HCT116 (cell line): Measurements from ENCODE around the gene DCDC2. TPM values are rescaled to one million over a fixed set of nuclear protein-coding genes. Genes with fewer than 3 reads are reported as not detected.

Experiments
- ATAC-seq: fragments of 200-7000 bp; cut with Tn5 transposase; 2 replicates; pipeline ENCODE4 v1.9.1; 2020; ENCODE audit warnings: mild to moderate bottlenecking, moderate library complexity
- BruUV-seq: library from RNA; stranded (reverse); fragments of 400-500 nt; replicated peaks from 2 replicates; lab custom pipeline; 2021; lab: Mats Ljungman, UMichigan
- CTCF ChIA-PET: fragments of 300-600 bp; sonication (Branson Sonifier 250); formaldehyde crosslinking; loops from one replicate; lab custom pipeline; 2021; ENCODE audit warnings: antibody characterized with exemption; lab: Charles Lee
- POLR2A ChIA-PET: fragments of 300-600, 350-600 bp; sonication (Branson Sonifier 250); formaldehyde crosslinking; loops from one replicate; lab custom pipeline; 2021; ENCODE audit warnings: antibody characterized with exemption; lab: Charles Lee
- RAD21 ChIA-PET, 2 experiments: fragments of 300-600 bp; sonication (Branson Sonifier 250); formaldehyde crosslinking; loops; one replicate each; lab custom pipeline; 2023; ENCODE audit warnings: low total read pairs in 2 of 2; ENCODE audit not compliant: uncharacterized antibody in 2 of 2, unreplicated experiment in 2 of 2, low non-redundant PET in 1 of 2; lab: Charles Lee
- DNase-seq: peaks from one replicate; pipeline ENCODE4 v3.0.0-alpha.2; 2010; ENCODE audit warnings: low read depth, low spot score
- H2AFZ ChIP-seq: fragments of 200-600 bp; shearing (Covaris generic), sonication (generic); 2 replicates; pipeline ENCODE4 v1.6.1; 2017; ENCODE audit warnings: low read depth, mixed run types, mixed read lengths, antibody characterized with exemption, low read length; ENCODE audit not compliant: poor library complexity, severe bottlenecking
- H3K27ac ChIP-seq: 2 replicates; pipeline ENCODE4 v1.5.1; 2012; ENCODE audit warnings: low read depth, low read length
- H3K27me3 ChIP-seq: fragments of 200-600 bp; sonication (generic); 2 replicates; pipeline ENCODE4 v1.6.1; 2016; ENCODE audit warnings: mixed run types, low read length, mixed read lengths; ENCODE audit not compliant: insufficient read depth
- H3K36me3 ChIP-seq, 2 experiments: fragments of 200-500 bp in 1 of 2; fragments of 200-600 bp in 1 of 2; sonication (Bioruptor generic) in 1 of 2; sonication (generic) in 1 of 2; 2 replicates each; pipeline versions ENCODE4 v1.5.1 to v1.6.1; 2014 to 2016; ENCODE audit warnings: low read length in 2 of 2, inconsistent platforms in 1 of 2, mixed read lengths in 1 of 2, mixed run types in 1 of 2; ENCODE audit not compliant: insufficient read depth in 2 of 2, control insufficient read depth in 1 of 2
- H3K4me1 ChIP-seq, 2 experiments: fragments of 200-600 bp in 1 of 2; sonication (generic) in 1 of 2; 2 replicates each; pipeline versions ENCODE4 v1.5.1 to v1.6.1; 2012 to 2017; ENCODE audit warnings: low read length in 2 of 2, inconsistent platforms in 1 of 2, mild to moderate bottlenecking in 1 of 2, mixed read lengths in 1 of 2, mixed run types in 1 of 2, moderate library complexity in 1 of 2; ENCODE audit not compliant: insufficient read depth in 2 of 2, control insufficient read depth in 1 of 2
- H3K4me2 ChIP-seq: fragments of 200-600 bp; sonication (generic); 2 replicates; pipeline ENCODE4 v1.6.1; 2017; ENCODE audit warnings: mixed run types, low read length, mixed read lengths
- H3K4me3 ChIP-seq, 2 experiments: fragments of 200-600 bp in 1 of 2; sonication (generic) in 1 of 2; replicated peaks in 1 of 2; 2 replicates each; pipeline ENCODE4 v1.5.1; 2011 to 2016; ENCODE audit warnings: low read length in 2 of 2, control low read depth in 1 of 2, low read depth in 1 of 2, mild to moderate bottlenecking in 1 of 2, mixed read lengths in 1 of 2, mixed run types in 1 of 2
- H3K79me2 ChIP-seq: fragments of 200-600 bp; sonication (generic); 2 replicates; pipeline ENCODE4 v1.6.1; 2017; ENCODE audit warnings: mild to moderate bottlenecking, mixed run types, low read length, moderate library complexity, mixed read lengths; ENCODE audit not compliant: insufficient read depth
- H3K9ac ChIP-seq: fragments of 200-600 bp; sonication (generic); 2 replicates; pipeline ENCODE4 v1.6.1; 2016; ENCODE audit warnings: low read length, mixed read lengths
- H3K9me2 ChIP-seq: fragments of 200-600 bp; sonication (generic), shearing (Covaris generic); 2 replicates; pipeline ENCODE4 v1.6.1; 2017; ENCODE audit warnings: mixed run types, mild to moderate bottlenecking, moderate library complexity; ENCODE audit not compliant: insufficient read depth
- H3K9me3 ChIP-seq, 2 experiments: fragments of 200-500 bp in 1 of 2; fragments of 200-600 bp in 1 of 2; sonication (Bioruptor generic) in 1 of 2; sonication (generic) in 1 of 2; 2 replicates each; pipeline ENCODE4 v1.6.1; 2014 to 2017; ENCODE audit warnings: low read length in 2 of 2, mixed read lengths in 2 of 2, inconsistent platforms in 1 of 2, low read depth in 1 of 2, mild to moderate bottlenecking in 1 of 2, mixed run types in 1 of 2, moderate library complexity in 1 of 2; ENCODE audit not compliant: control insufficient read depth in 1 of 2, insufficient read depth in 1 of 2
- H4K20me1 ChIP-seq: fragments of 200-600 bp; sonication (generic), shearing (Covaris generic); 2 replicates; pipeline ENCODE4 v1.6.1; 2017; ENCODE audit warnings: mixed run types, mild to moderate bottlenecking, moderate library complexity; ENCODE audit not compliant: insufficient read depth
- ATF3 ChIP-seq: IDR thresholded peaks from 2 replicates; pipeline ENCODE4 v1.6.1; 2012
- CEBPB ChIP-seq: IDR thresholded peaks from 2 replicates; pipeline ENCODE4 v1.6.1; 2012; ENCODE audit warnings: low read depth
- EZH2 ChIP-seq: fragments of 200-600 bp; sonication (generic); IDR thresholded peaks from 2 replicates; pipeline ENCODE4 v1.6.1; 2017; ENCODE audit warnings: antibody characterized with exemption, mixed run types
- EZH2phosphoT487 ChIP-seq: fragments of 200-600 bp; IDR thresholded peaks from 2 replicates; pipeline ENCODE4 v1.6.1; 2018; ENCODE audit warnings: antibody characterized with exemption, borderline replicate concordance
- FOSL1 ChIP-seq: IDR thresholded peaks from 2 replicates; pipeline ENCODE4 v1.6.1; 2012; ENCODE audit warnings: low read depth
- JUND ChIP-seq: IDR thresholded peaks from 2 replicates; pipeline ENCODE4 v1.6.1; 2012
- POLR2A ChIP-seq: IDR thresholded peaks from 2 replicates; pipeline ENCODE4 v1.7.0; 2011; ENCODE audit warnings: borderline replicate concordance; ENCODE audit not compliant: insufficient read depth, insufficient read length; ENCODE audit errors: extremely low read depth
- POLR2AphosphoS5 ChIP-seq: IDR thresholded peaks from 2 replicates; pipeline ENCODE4 v1.6.1; 2011; ENCODE audit warnings: mild to moderate bottlenecking, low read depth, low read length, moderate library complexity
- RAD21 ChIP-seq: IDR thresholded peaks from 2 replicates; pipeline ENCODE4 v1.6.1; 2012; ENCODE audit warnings: low read depth, mild to moderate bottlenecking
- SIN3A ChIP-seq: IDR thresholded peaks from 2 replicates; pipeline ENCODE4 v1.6.1; 2012; ENCODE audit warnings: low read depth
- SP1 ChIP-seq: IDR thresholded peaks from 2 replicates; pipeline ENCODE4 v1.6.1; 2012; ENCODE audit warnings: low read depth
- SRF ChIP-seq: IDR thresholded peaks from 2 replicates; pipeline ENCODE4 v1.6.1; 2012; ENCODE audit warnings: low read depth
- TCF7L2 ChIP-seq: IDR thresholded peaks from 2 replicates; pipeline ENCODE4 v1.7.0; 2011; ENCODE audit warnings: borderline replicate concordance, inconsistent platforms; ENCODE audit not compliant: insufficient read depth, insufficient read length; ENCODE audit errors: extremely low read depth
- YY1 ChIP-seq: IDR thresholded peaks from 2 replicates; pipeline ENCODE4 v1.6.1; 2011; ENCODE audit warnings: low read length, low read depth, moderate library complexity, mild to moderate bottlenecking; ENCODE audit not compliant: insufficient replicate concordance; ENCODE audit errors: extremely low read depth
- ZNF274 ChIP-seq: fragments of 200-500 bp; sonication (Bioruptor generic); IDR thresholded peaks from 2 replicates; pipeline ENCODE4 v1.6.1; 2014; ENCODE audit warnings: mild to moderate bottlenecking, low read depth, low read length, inconsistent platforms
- intact Hi-C: fragments of 100-400 bp; cut with micrococcal nuclease; formaldehyde crosslinking; loops from 2 replicates; pipeline ENCODE4 v1.10.0; 2022
- total RNA-seq: library from RNA; stranded (reverse); gene quantifications from one replicate; pipeline ENCODE4 v1.2.1, GENCODE V29; 2021; ENCODE audit not compliant: unreplicated experiment
- TF ChIP-seq, protein P1 (sequence below): IDR thresholded peaks from 2 replicates; pipeline ENCODE4 v1.6.1; 2011; ENCODE audit warnings: mild to moderate bottlenecking, low read length, moderate library complexity; ENCODE audit not compliant: insufficient replicate concordance; ENCODE audit errors: extremely low read depth
- TF ChIP-seq, protein P2 (sequence below): IDR thresholded peaks from 2 replicates; pipeline ENCODE4 v1.6.1; 2012

DCDC2 gene
- total RNA-seq, 1 experiment from 2014 or later: 0.17 TPM

- POLR2A ChIA-PET: no interaction called here
- no peaks in the 10 kb centered on the region for H3K9me2 ChIP-seq
- no peaks in the 10 kb centered on the region for H3K9me3 ChIP-seq
- H3K79me2 ChIP-seq: no peaks in the 10 kb centered on the region
- DNase-seq (no peak), ATAC-seq (no peak)
- intact Hi-C loops: no loop called here
- CTCF ChIA-PET: no interaction called here
- H2AFZ ChIP-seq: no peak overlapping the region
- no peaks in the 10 kb centered on the region for H3K36me3 ChIP-seq
- BruUV-seq: no TSS peak
- H3K27me3 ChIP-seq: no peaks in the 10 kb centered on the region
- no peaks in the 10 kb centered on the region for H3K4me1 ChIP-seq
- H3K9ac ChIP-seq: no peak overlapping the region
- no peaks in the 10 kb centered on the region for H4K20me1 ChIP-seq
- TF ChIP-seq POLR2A: no peak
- no peak for TF ChIP-seq TCF7L2
- TF ChIP-seq, protein P1, sequence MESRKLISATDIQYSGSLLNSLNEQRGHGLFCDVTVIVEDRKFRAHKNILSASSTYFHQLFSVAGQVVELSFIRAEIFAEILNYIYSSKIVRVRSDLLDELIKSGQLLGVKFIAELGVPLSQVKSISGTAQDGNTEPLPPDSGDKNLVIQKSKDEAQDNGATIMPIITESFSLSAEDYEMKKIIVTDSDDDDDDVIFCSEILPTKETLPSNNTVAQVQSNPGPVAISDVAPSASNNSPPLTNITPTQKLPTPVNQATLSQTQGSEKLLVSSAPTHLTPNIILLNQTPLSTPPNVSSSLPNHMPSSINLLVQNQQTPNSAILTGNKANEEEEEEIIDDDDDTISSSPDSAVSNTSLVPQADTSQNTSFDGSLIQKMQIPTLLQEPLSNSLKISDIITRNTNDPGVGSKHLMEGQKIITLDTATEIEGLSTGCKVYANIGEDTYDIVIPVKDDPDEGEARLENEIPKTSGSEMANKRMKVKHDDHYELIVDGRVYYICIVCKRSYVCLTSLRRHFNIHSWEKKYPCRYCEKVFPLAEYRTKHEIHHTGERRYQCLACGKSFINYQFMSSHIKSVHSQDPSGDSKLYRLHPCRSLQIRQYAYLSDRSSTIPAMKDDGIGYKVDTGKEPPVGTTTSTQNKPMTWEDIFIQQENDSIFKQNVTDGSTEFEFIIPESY: no peak
- TF ChIP-seq EZH2phosphoT487: no peak
- no peak for TF ChIP-seq SRF
- no peak overlapping the region for H3K27ac ChIP-seq
- H3K4me3 ChIP-seq: no peak overlapping the region
- H3K4me2 ChIP-seq: no peak overlapping the region
- RAD21 ChIA-PET: no interaction called here
Measured at GRCh38 chr6:24378473-24379097, 20.7 kb upstream of the DCDC2 start.

GRCh38 chr6:24376871-24377270, 19.0 kb upstream of the DCDC2 start:
- DNase-seq (no peak), ATAC-seq (no peak)
- Histone ChIP-seq H3K4me3 (no peak overlapping the region), H3K9me3 (no peaks in the 10 kb centered on the region), H3K79me2 (no peaks in the 10 kb centered on the region), H3K36me3 (no peaks in the 10 kb centered on the region), H3K27me3 (no peaks in the 10 kb centered on the region), H3K4me2 (no peak overlapping the region), H3K9ac (no peak overlapping the region), H2AFZ (no peak overlapping the region), H3K27ac (no peak overlapping the region), H4K20me1 (no peaks in the 10 kb centered on the region), H3K4me1 (no peaks in the 10 kb centered on the region), H3K9me2 (no peaks in the 10 kb centered on the region)
- RAD21 ChIA-PET: no interaction called here
- POLR2A ChIA-PET: no interaction called here
- no TSS peak for BruUV-seq
- intact Hi-C loops: no loop called here
- CTCF ChIA-PET: interaction anchor here (0.8 kb wide), 1 partner anchor 12 kb away, joined by 3 read pairs; no protein-coding TSS in a partner anchor
- TF ChIP-seq, protein P1: no peak
- TF ChIP-seq, protein P2, sequence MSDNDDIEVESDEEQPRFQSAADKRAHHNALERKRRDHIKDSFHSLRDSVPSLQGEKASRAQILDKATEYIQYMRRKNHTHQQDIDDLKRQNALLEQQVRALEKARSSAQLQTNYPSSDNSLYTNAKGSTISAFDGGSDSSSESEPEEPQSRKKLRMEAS: no peak
- TF ChIP-seq ZNF274 (no peak), YY1 (no peak), ATF3 (no peak), POLR2AphosphoS5 (no peak), SIN3A (no peak), SP1 (no peak), FOSL1 (no peak), JUND (no peak), TCF7L2 (no peak), CEBPB (no peak), RAD21 (no peak), EZH2 (no peak), SRF (no peak)
